ENCODE data around the gene MYBPC2. TPM values are rescaled to one million over a fixed set of nuclear protein-coding genes. Genes with fewer than 3 reads are reported as not detected.
A peak's percentile ranks its signal among the peaks of the same experiment; 100 is the strongest.

MYBPC2 gene
- total and polyA plus RNA-seq, 2 donors (not counting 1 experiment from before 2014, with no cell fraction given): 1.1 to 1.7 TPM

DNA sequence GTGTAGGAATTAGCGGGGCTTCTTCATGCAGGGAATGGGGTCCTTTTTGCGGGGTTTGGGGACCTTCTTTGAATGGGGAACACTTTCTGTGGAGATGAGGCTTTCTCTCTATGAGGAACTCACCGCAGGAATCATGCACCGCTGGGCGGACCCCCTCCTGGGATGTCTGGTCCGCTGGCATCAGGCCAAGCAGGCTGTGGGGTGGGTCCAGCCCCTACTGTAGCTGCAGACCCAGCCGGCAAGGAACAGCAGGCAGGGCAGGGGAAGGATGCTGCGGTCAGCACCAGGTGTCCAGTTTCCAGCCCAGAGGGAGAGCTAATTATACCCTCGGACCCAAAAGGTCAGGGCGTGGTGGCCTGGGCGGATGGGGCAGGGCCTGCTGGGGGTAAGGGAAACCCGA is 1.8 kb downstream of the MYBPC2 start:
- intact Hi-C loops (cut with micrococcal nuclease): loop anchor here (1.0 to 5.0 kb wide), 2 partner anchors 27 to 77 kb away; no protein-coding TSS in a partner anchor
- ChIA-PET POLR2A (interaction anchor here (1.4 kb wide), 1 partner anchor 26 kb away, joined by 5 read pairs; no protein-coding TSS in a partner anchor), CTCF (interaction anchor here (0.6 to 1.1 kb wide), 2 partner anchors 26 to 28 kb away, joined by 3 to 7 read pairs; no protein-coding TSS in a partner anchor)
- H3K27ac ChIP-seq (ENCODE audit: low read length in 2 of 2): peak overlapping the region; percentile 97 to 99
- H3K4me1 ChIP-seq (ENCODE audit: control insufficient read depth in 2 of 2, insufficient read depth in 2 of 2, low read length in 2 of 2): peaks cover 52 to 65% of the 10 kb centered on the region in 2 donors
- Mint-ChIP-seq H3K4me1 (peaks cover 66% of the 10 kb centered on the region), H3K27ac (peak overlapping the region; percentile 86), H3K27me3 (no peaks in the 10 kb centered on the region), H3K9me3 (ENCODE audit: insufficient read depth) (no peaks in the 10 kb centered on the region), H3K4me3 (peak overlapping the region; percentile 79)
- 9% methylated on average over 9 of the region's 12 CpGs for WGBS (ENCODE audit: insufficient coverage)
- no peaks in the 10 kb centered on the region for H4K20me1 ChIP-seq (ENCODE audit: control insufficient read depth, insufficient read depth, low read length, poor library complexity, severe bottlenecking)
- H2AFZ ChIP-seq (ENCODE audit: insufficient read depth, low read depth, low read length, poor library complexity, severe bottlenecking): no peak overlapping the region
- no peak for TF ChIP-seq EZH2 (IDR thresholded peaks at IDR 0.05; ENCODE audit: borderline replicate concordance, insufficient read depth, low read depth, low read length, poor library complexity, severe bottlenecking)
- TF ChIP-seq, protein P1, sequence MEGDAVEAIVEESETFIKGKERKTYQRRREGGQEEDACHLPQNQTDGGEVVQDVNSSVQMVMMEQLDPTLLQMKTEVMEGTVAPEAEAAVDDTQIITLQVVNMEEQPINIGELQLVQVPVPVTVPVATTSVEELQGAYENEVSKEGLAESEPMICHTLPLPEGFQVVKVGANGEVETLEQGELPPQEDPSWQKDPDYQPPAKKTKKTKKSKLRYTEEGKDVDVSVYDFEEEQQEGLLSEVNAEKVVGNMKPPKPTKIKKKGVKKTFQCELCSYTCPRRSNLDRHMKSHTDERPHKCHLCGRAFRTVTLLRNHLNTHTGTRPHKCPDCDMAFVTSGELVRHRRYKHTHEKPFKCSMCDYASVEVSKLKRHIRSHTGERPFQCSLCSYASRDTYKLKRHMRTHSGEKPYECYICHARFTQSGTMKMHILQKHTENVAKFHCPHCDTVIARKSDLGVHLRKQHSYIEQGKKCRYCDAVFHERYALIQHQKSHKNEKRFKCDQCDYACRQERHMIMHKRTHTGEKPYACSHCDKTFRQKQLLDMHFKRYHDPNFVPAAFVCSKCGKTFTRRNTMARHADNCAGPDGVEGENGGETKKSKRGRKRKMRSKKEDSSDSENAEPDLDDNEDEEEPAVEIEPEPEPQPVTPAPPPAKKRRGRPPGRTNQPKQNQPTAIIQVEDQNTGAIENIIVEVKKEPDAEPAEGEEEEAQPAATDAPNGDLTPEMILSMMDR (IDR thresholded peaks at IDR 0.05): no peak
- ATAC-seq (ENCODE audit: low read depth): no peak
- H3K27me3 ChIP-seq (replicated peaks in 1 of 4; ENCODE audit: control extremely low read depth in 1 of 4, control insufficient read depth in 3 of 4, insufficient read depth in 4 of 4, low read length in 3 of 4): no peaks in the 10 kb centered on the region
- H3K4me3 ChIP-seq (ENCODE audit: control extremely low read depth in 1 of 5, extremely low read depth in 1 of 5, insufficient read depth in 1 of 5, low read depth in 2 of 5, low read length in 4 of 5): peak overlapping the region in 3 of 5 experiments; percentile 1 to 23 (median 19)
- peak overlapping the region; percentile 92 for H3K4me2 ChIP-seq (replicated peaks; ENCODE audit: low read depth, low read length, poor library complexity, severe bottlenecking)
- DNase-seq: peak; percentile 77
- H3K79me2 ChIP-seq (ENCODE audit: control insufficient read depth, insufficient read depth, low read length): no peaks in the 10 kb centered on the region
- no peaks in the 10 kb centered on the region for H3K36me3 ChIP-seq (replicated peaks in 1 of 2; ENCODE audit: control extremely low read depth in 1 of 2, control insufficient read depth in 1 of 2, extremely low read depth in 1 of 2, insufficient read depth in 2 of 2, low read length in 1 of 2)
- H3K9ac ChIP-seq (ENCODE audit: low read length): peak overlapping the region; percentile 49
- H3K9me3 ChIP-seq (ENCODE audit: control extremely low read depth in 1 of 3, control insufficient read depth in 2 of 3, insufficient read depth in 1 of 3, low read length in 2 of 3): peaks cover 0 to 10% (median 0%) of the 10 kb centered on the region in 3 donors

DNA sequence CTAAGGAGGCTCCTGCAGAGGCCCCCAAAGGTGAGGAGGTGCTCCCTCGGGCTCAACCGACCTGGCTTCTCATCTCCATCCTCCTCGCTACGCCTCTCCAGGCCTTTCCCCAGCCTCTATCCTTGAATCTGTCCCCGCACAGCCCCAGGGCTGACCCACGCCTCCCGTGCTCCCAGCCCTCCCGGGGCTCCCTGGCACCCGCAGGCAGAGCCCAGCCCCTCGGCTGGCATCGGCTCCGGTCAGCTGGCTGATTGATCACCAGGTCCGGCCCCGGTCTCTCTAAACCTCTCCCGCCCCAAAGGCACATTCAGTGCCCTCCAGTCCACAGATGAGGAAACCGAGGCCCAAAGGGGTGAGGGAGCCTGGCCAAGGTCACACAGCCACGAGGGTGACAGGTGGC is 2.5 kb downstream of the MYBPC2 start:
- peak overlapping the region; percentile 92 for H3K4me2 ChIP-seq (replicated peaks; ENCODE audit: low read depth, low read length, poor library complexity, severe bottlenecking)
- peak overlapping the region; percentile 41 for H3K27ac Mint-ChIP-seq
- peaks cover 0 to 6% (median 0%) of the 10 kb centered on the region in 3 donors for H3K9me3 ChIP-seq (ENCODE audit: control extremely low read depth in 1 of 3, control insufficient read depth in 2 of 3, insufficient read depth in 1 of 3, low read length in 2 of 3)
- TF ChIP-seq, protein P1 (IDR thresholded peaks at IDR 0.05): no peak
- no peak for TF ChIP-seq EZH2 (IDR thresholded peaks at IDR 0.05; ENCODE audit: borderline replicate concordance, insufficient read depth, low read depth, low read length, poor library complexity, severe bottlenecking)
- no peak overlapping the region for H3K9ac ChIP-seq (ENCODE audit: low read length)
- ChIA-PET POLR2A (no interaction called here), CTCF (interaction anchor here (0.6 kb wide), 1 partner anchor 27 kb away, joined by 3 read pairs; no protein-coding TSS in a partner anchor)
- no peak overlapping the region for H3K4me3 ChIP-seq (ENCODE audit: control extremely low read depth in 1 of 5, extremely low read depth in 1 of 5, insufficient read depth in 1 of 5, low read depth in 2 of 5, low read length in 4 of 5)
- no peaks in the 10 kb centered on the region for H3K36me3 ChIP-seq (replicated peaks in 1 of 2; ENCODE audit: control extremely low read depth in 1 of 2, control insufficient read depth in 1 of 2, extremely low read depth in 1 of 2, insufficient read depth in 2 of 2, low read length in 1 of 2)
- peaks cover 60% of the 10 kb centered on the region for H3K4me1 Mint-ChIP-seq
- H3K27me3 ChIP-seq (replicated peaks in 1 of 4; ENCODE audit: control extremely low read depth in 1 of 4, control insufficient read depth in 3 of 4, insufficient read depth in 4 of 4, low read length in 3 of 4): no peaks in the 10 kb centered on the region
- no peaks in the 10 kb centered on the region for H3K27me3 Mint-ChIP-seq
- no peak overlapping the region for H3K4me3 Mint-ChIP-seq
- no peaks in the 10 kb centered on the region for H3K79me2 ChIP-seq (ENCODE audit: control insufficient read depth, insufficient read depth, low read length)
- DNase-seq: no peak
- peaks cover 46 to 58% of the 10 kb centered on the region in 2 donors for H3K4me1 ChIP-seq (ENCODE audit: control insufficient read depth in 2 of 2, insufficient read depth in 2 of 2, low read length in 2 of 2)
- H4K20me1 ChIP-seq (ENCODE audit: control insufficient read depth, insufficient read depth, low read length, poor library complexity, severe bottlenecking): no peaks in the 10 kb centered on the region
- WGBS (ENCODE audit: insufficient coverage): 89% methylated on average over 16 of the region's 17 CpGs
- no peak overlapping the region for H2AFZ ChIP-seq (ENCODE audit: insufficient read depth, low read depth, low read length, poor library complexity, severe bottlenecking)
- intact Hi-C loops (cut with micrococcal nuclease): no loop called here
- H3K27ac ChIP-seq (ENCODE audit: low read length in 2 of 2): peak overlapping the region; percentile 12 to 18
- H3K9me3 Mint-ChIP-seq (ENCODE audit: insufficient read depth): no peaks in the 10 kb centered on the region
- ATAC-seq (ENCODE audit: low read depth): no peak

Measured in B cell (primary cell).